ENCODE data around the gene SYK.
"Not testable (repeated sequence)": the region's sequence is repeated elsewhere in the genome, so short reads cannot be mapped to it uniquely, and the experiment has no call there.

Gene SYK

GRCh38 chr9:90774682-90775081 is 26.9 kb upstream of the SYK start:
- no peak overlapping the region for H3K4me3 ChIP-seq (ENCODE audit: low read length in 2 of 2)
- H3K4me1 ChIP-seq (ENCODE audit: control insufficient read depth in 2 of 2, insufficient read depth in 2 of 2, low read length in 2 of 2), result peaks cover 0 to 4% of the 10 kb centered on the region in 2 donors
- no peaks in the 10 kb centered on the region for H3K9me3 ChIP-seq (ENCODE audit: control insufficient read depth in 2 of 2, low read length in 2 of 2)
- H3K27me3 ChIP-seq (ENCODE audit: control insufficient read depth in 2 of 2, insufficient read depth in 2 of 2, low read length in 2 of 2), result no peaks in the 10 kb centered on the region
- peak overlapping the region in 1 of 2 donors; percentile 41 for H3K9ac ChIP-seq (ENCODE audit: low read depth in 1 of 2, low read length in 2 of 2)
- H3K36me3 ChIP-seq (ENCODE audit: control insufficient read depth in 2 of 2, insufficient read depth in 2 of 2, low read length in 2 of 2), result no peaks in the 10 kb centered on the region
- H3K27ac ChIP-seq (ENCODE audit: low read depth in 2 of 2, low read length in 2 of 2), result peak overlapping the region in 1 of 2 donors; percentile 3

DNA sequence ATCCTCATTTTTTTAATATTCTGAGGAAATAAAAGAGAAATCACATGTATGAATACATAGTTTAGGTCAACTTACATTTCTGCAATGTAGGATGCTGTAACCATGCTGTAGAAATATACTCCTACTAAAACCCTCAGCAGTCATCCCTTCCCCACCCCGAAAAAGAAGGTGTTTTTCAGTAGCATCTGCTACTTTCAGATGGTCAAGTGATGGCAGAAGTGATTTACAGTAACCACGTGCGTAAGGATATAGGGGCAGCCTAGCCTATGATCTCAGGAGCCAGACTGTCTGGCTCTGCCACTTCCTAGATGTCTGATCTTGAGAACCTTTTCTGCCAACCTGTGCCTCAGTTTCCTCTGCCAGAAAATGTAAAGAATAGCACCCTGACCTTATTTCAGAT is 26.0 kb upstream of the SYK start:
- H3K36me3 ChIP-seq (ENCODE audit: control insufficient read depth in 2 of 2, insufficient read depth in 2 of 2, low read length in 2 of 2), result no peaks in the 10 kb centered on the region

GRCh38 chr9:90778746-90779145 is 22.9 kb upstream of the SYK start:
- Histone ChIP-seq H3K27ac (ENCODE audit: low read depth in 2 of 2, low read length in 2 of 2) (no peak overlapping the region), H3K4me1 (ENCODE audit: control insufficient read depth in 2 of 2, insufficient read depth in 2 of 2, low read length in 2 of 2) (peaks cover 0 to 4% of the 10 kb centered on the region in 2 donors), H3K9me3 (ENCODE audit: control insufficient read depth in 2 of 2, low read length in 2 of 2) (no peaks in the 10 kb centered on the region), H3K9ac (ENCODE audit: low read depth in 1 of 2, low read length in 2 of 2) (no peak overlapping the region), H3K27me3 (ENCODE audit: control insufficient read depth in 2 of 2, insufficient read depth in 2 of 2, low read length in 2 of 2) (no peaks in the 10 kb centered on the region), H3K36me3 (ENCODE audit: control insufficient read depth in 2 of 2, insufficient read depth in 2 of 2, low read length in 2 of 2) (no peaks in the 10 kb centered on the region), H3K4me3 (ENCODE audit: low read length in 2 of 2) (no peak overlapping the region)

More for the DNA sequence above, 26.0 kb upstream of the SYK start:
- no peak overlapping the region for H3K4me3 ChIP-seq (ENCODE audit: low read length in 2 of 2)
- H3K9ac ChIP-seq (ENCODE audit: low read depth in 1 of 2, low read length in 2 of 2), result no peak overlapping the region
- H3K9me3 ChIP-seq (ENCODE audit: control insufficient read depth in 2 of 2, low read length in 2 of 2), result no peaks in the 10 kb centered on the region
- H3K27me3 ChIP-seq (ENCODE audit: control insufficient read depth in 2 of 2, insufficient read depth in 2 of 2, low read length in 2 of 2), result no peaks in the 10 kb centered on the region
- peaks cover 0 to 4% of the 10 kb centered on the region in 2 donors for H3K4me1 ChIP-seq (ENCODE audit: control insufficient read depth in 2 of 2, insufficient read depth in 2 of 2, low read length in 2 of 2)
- no peak overlapping the region for H3K27ac ChIP-seq (ENCODE audit: low read depth in 2 of 2, low read length in 2 of 2)

- Histone ChIP-seq H3K36me3 (ENCODE audit: control insufficient read depth in 2 of 2, insufficient read depth in 2 of 2, low read length in 2 of 2) (no peaks in the 10 kb centered on the region), H3K9ac (ENCODE audit: low read depth in 1 of 2, low read length in 2 of 2) (no peak overlapping the region), H3K4me3 (ENCODE audit: low read length in 2 of 2) (no peak overlapping the region), H3K4me1 (ENCODE audit: control insufficient read depth in 2 of 2, insufficient read depth in 2 of 2, low read length in 2 of 2) (no peaks in the 10 kb centered on the region), H3K27me3 (ENCODE audit: control insufficient read depth in 2 of 2, insufficient read depth in 2 of 2, low read length in 2 of 2) (peaks cover 0 to 2% of the 10 kb centered on the region in 2 donors), H3K27ac (ENCODE audit: low read depth in 2 of 2, low read length in 2 of 2) (no peak overlapping the region), H3K9me3 (ENCODE audit: control insufficient read depth in 2 of 2, low read length in 2 of 2) (no peaks in the 10 kb centered on the region)
Measured at GRCh38 chr9:90783552-90783951, 18.1 kb upstream of the SYK start.

GRCh38 chr9:90783964-90784363 is 17.7 kb upstream of the SYK start:
- H3K27me3 ChIP-seq (ENCODE audit: control insufficient read depth in 2 of 2, insufficient read depth in 2 of 2, low read length in 2 of 2), result peaks cover 0 to 2% of the 10 kb centered on the region in 2 donors
- no peaks in the 10 kb centered on the region for H3K36me3 ChIP-seq (ENCODE audit: control insufficient read depth in 2 of 2, insufficient read depth in 2 of 2, low read length in 2 of 2)
- no peak overlapping the region for H3K27ac ChIP-seq (ENCODE audit: low read depth in 2 of 2, low read length in 2 of 2)
- H3K9me3 ChIP-seq (ENCODE audit: control insufficient read depth in 2 of 2, low read length in 2 of 2), result no peaks in the 10 kb centered on the region
- H3K9ac ChIP-seq (ENCODE audit: low read depth in 1 of 2, low read length in 2 of 2), result no peak overlapping the region
- H3K4me3 ChIP-seq (ENCODE audit: low read length in 2 of 2), result no peak overlapping the region
- no peaks in the 10 kb centered on the region for H3K4me1 ChIP-seq (ENCODE audit: control insufficient read depth in 2 of 2, insufficient read depth in 2 of 2, low read length in 2 of 2)

DNA sequence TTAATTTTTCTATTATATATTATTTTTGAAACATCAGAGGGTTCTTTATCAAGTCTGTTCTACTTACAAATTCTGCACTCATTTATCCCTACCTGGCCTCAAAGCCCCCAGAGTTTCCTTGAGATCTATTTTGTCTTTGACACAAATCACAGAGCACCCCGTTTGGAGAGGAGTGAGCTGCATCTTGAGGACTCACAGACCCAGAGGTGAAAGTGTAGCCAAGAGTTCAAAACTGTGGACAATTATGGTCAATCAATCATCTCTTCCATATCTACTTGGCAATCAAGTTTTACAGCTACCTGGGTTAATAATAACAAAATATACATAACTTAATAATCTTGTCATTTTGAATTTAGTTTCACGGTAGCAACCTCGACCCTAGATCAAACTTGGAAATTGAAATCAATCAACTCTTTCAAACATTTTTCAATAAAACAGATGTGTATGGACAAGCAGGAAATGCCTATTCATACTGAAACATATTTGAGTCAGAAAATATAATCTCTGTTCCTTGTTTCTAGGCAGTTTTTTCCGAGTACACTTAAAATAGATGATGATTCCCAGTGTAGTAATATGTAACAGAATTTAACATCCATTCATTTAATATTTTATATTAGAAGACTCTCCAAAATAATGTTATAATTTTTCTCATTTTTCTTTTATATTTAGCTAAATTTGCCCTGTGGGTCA is 13.7 kb upstream of the SYK start:
- Histone ChIP-seq H3K27ac (ENCODE audit: low read depth in 2 of 2, low read length in 2 of 2) (no peak overlapping the region), H3K27me3 (ENCODE audit: control insufficient read depth in 2 of 2, insufficient read depth in 2 of 2, low read length in 2 of 2) (peaks cover 0 to 2% of the 10 kb centered on the region in 2 donors), H3K4me1 (ENCODE audit: control insufficient read depth in 2 of 2, insufficient read depth in 2 of 2, low read length in 2 of 2) (no peaks in the 10 kb centered on the region), H3K9ac (ENCODE audit: low read depth in 1 of 2, low read length in 2 of 2) (no peak overlapping the region), H3K9me3 (ENCODE audit: control insufficient read depth in 2 of 2, low read length in 2 of 2) (no peaks in the 10 kb centered on the region), H3K4me3 (ENCODE audit: low read length in 2 of 2) (no peak overlapping the region), H3K36me3 (ENCODE audit: control insufficient read depth in 2 of 2, insufficient read depth in 2 of 2, low read length in 2 of 2) (no peaks in the 10 kb centered on the region)

DNA sequence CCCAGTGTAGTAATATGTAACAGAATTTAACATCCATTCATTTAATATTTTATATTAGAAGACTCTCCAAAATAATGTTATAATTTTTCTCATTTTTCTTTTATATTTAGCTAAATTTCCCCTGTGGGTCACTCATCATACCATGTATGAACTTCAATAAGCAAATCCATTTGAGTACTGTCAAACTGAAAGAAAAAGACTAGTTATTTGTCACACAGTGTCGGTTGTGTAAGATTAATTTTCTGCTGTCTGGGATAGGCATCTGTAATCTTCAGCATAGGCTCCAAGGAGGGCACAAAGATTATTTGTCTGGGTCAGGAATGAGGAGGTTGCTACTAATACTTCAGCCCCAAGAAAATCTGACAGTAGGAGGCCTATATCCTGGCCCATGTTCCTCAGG is 13.1 kb upstream of the SYK start:
- H3K27ac ChIP-seq (ENCODE audit: low read depth in 2 of 2, low read length in 2 of 2); H3K9ac ChIP-seq (ENCODE audit: low read depth in 1 of 2, low read length in 2 of 2); H3K4me3 ChIP-seq (ENCODE audit: low read length in 2 of 2); H3K4me1 ChIP-seq (ENCODE audit: control insufficient read depth in 2 of 2, insufficient read depth in 2 of 2, low read length in 2 of 2); H3K27me3 ChIP-seq (ENCODE audit: control insufficient read depth in 2 of 2, insufficient read depth in 2 of 2, low read length in 2 of 2); H3K36me3 ChIP-seq (ENCODE audit: control insufficient read depth in 2 of 2, insufficient read depth in 2 of 2, low read length in 2 of 2); H3K9me3 ChIP-seq (ENCODE audit: control insufficient read depth in 2 of 2, low read length in 2 of 2): not testable (repeated sequence)

GRCh38 chr9:90789408-90789807 is 12.2 kb upstream of the SYK start:
- no peak overlapping the region for H3K27ac ChIP-seq (ENCODE audit: low read depth in 2 of 2, low read length in 2 of 2)
- H3K4me1 ChIP-seq (ENCODE audit: control insufficient read depth in 2 of 2, insufficient read depth in 2 of 2, low read length in 2 of 2), result no peaks in the 10 kb centered on the region
- H3K36me3 ChIP-seq (ENCODE audit: control insufficient read depth in 2 of 2, insufficient read depth in 2 of 2, low read length in 2 of 2), result no peaks in the 10 kb centered on the region
- H3K4me3 ChIP-seq (ENCODE audit: low read length in 2 of 2), result no peak overlapping the region
- H3K9ac ChIP-seq (ENCODE audit: low read depth in 1 of 2, low read length in 2 of 2), result no peak overlapping the region
- H3K9me3 ChIP-seq (ENCODE audit: control insufficient read depth in 2 of 2, low read length in 2 of 2), result no peaks in the 10 kb centered on the region
- H3K27me3 ChIP-seq (ENCODE audit: control insufficient read depth in 2 of 2, insufficient read depth in 2 of 2, low read length in 2 of 2), result peaks cover 0 to 2% of the 10 kb centered on the region in 2 donors

DNA sequence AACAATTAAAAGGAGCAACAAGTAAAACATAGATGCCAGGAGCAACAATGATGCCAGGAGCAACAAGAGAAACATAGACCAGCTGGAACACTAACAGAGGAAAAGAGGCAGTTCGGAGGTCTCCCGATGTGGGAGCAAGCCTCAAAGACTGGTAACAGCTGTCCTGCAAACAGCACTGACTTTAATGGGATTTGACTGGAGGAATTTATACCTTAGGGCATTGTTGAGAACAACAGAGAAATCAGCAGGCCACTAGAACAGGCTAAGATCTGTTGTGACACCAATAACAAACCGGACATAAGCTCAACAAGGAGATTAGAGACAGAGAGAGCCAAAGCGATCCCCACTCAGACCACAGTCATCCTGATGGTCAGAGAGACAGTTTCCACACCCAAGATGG is 11.8 kb upstream of the SYK start:
- peaks cover 0 to under 1% of the 10 kb centered on the region in 2 donors for H3K4me1 ChIP-seq (ENCODE audit: control insufficient read depth in 2 of 2, insufficient read depth in 2 of 2, low read length in 2 of 2)
- H3K9me3 ChIP-seq (ENCODE audit: control insufficient read depth in 2 of 2, low read length in 2 of 2), result no peaks in the 10 kb centered on the region
- no peak overlapping the region for H3K9ac ChIP-seq (ENCODE audit: low read depth in 1 of 2, low read length in 2 of 2)
- no peak overlapping the region for H3K4me3 ChIP-seq (ENCODE audit: low read length in 2 of 2)
- H3K27ac ChIP-seq (ENCODE audit: low read depth in 2 of 2, low read length in 2 of 2), result no peak overlapping the region
- no peaks in the 10 kb centered on the region for H3K36me3 ChIP-seq (ENCODE audit: control insufficient read depth in 2 of 2, insufficient read depth in 2 of 2, low read length in 2 of 2)
- peaks cover 0 to 2% of the 10 kb centered on the region in 2 donors for H3K27me3 ChIP-seq (ENCODE audit: control insufficient read depth in 2 of 2, insufficient read depth in 2 of 2, low read length in 2 of 2)

DNA sequence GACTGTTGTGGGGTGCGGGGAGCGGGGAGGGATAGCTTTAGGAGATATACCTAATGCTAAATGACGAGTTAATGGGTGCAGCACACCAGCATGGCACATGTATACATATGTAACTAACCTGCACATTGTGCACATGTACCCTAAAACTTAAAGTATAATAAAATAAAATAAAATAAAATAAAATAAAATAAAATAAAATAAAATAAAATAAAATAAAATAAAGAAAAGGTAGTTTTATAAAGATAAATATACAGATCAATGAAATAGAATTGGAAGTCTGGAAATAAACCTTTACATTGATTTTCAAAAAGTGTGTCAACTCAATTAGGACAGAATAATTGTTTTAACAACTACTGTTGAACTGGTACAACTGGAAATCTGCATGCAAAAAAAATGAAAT is 8.6 kb upstream of the SYK start:
- H3K9ac ChIP-seq (ENCODE audit: low read depth in 1 of 2, low read length in 2 of 2), result not testable (repeated sequence)

More for the DNA sequence above, 8.6 kb upstream of the SYK start:
- H3K27ac ChIP-seq (ENCODE audit: low read depth in 2 of 2, low read length in 2 of 2); H3K9me3 ChIP-seq (ENCODE audit: control insufficient read depth in 2 of 2, low read length in 2 of 2); H3K36me3 ChIP-seq (ENCODE audit: control insufficient read depth in 2 of 2, insufficient read depth in 2 of 2, low read length in 2 of 2); H3K4me1 ChIP-seq (ENCODE audit: control insufficient read depth in 2 of 2, insufficient read depth in 2 of 2, low read length in 2 of 2); H3K27me3 ChIP-seq (ENCODE audit: control insufficient read depth in 2 of 2, insufficient read depth in 2 of 2, low read length in 2 of 2); H3K4me3 ChIP-seq (ENCODE audit: low read length in 2 of 2): not testable (repeated sequence)
